HEK293T (cell line): ENCODE data around the gene RNF38.

Source experiments
- CTCF ChIA-PET: fragments of 350-600 bp; formaldehyde crosslinking; extraction: SDS; loops from one replicate; lab custom pipeline; 2021; ENCODE audit warnings: antibody characterized with exemption, inconsistent platforms; lab: Yijun Ruan, JAX
- POLR2A ChIA-PET: fragments of 350-600 bp; formaldehyde crosslinking; extraction: SDS; loops from one replicate; lab custom pipeline; 2020; ENCODE audit warnings: antibody characterized with exemption, inconsistent platforms; lab: Yijun Ruan, JAX
- DNase-seq: peaks from one replicate; pipeline ENCODE4 v3.0.0; 2012; ENCODE audit warnings: mixed read lengths; ENCODE audit errors: extremely low spot score
- ARNT ChIP-seq: fragments of 450-650 bp; IDR thresholded peaks from 2 replicates; pipeline ENCODE4 v1.6.1; 2017; ENCODE audit warnings: mild to moderate bottlenecking
- BHLHE40 ChIP-seq: fragments of 450-650 bp; IDR thresholded peaks from 2 replicates; pipeline ENCODE4 v1.6.1; 2016; ENCODE audit warnings: mild to moderate bottlenecking, moderate library complexity, borderline replicate concordance
- CTBP1 ChIP-seq: fragments of 450-650 bp; IDR thresholded peaks from 2 replicates; pipeline ENCODE4 v1.6.1; 2016; ENCODE audit warnings: borderline replicate concordance
- ELF4 ChIP-seq: fragments of 450-650 bp; IDR thresholded peaks from 2 replicates; pipeline ENCODE4 v1.6.1; 2017; ENCODE audit warnings: antibody characterized with exemption
- FOXA1 ChIP-seq: fragments of 450-650 bp; IDR thresholded peaks from 2 replicates; pipeline ENCODE4 v1.6.1; 2016; ENCODE audit warnings: mild to moderate bottlenecking
- FOXK2 ChIP-seq: fragments of 450-650 bp; IDR thresholded peaks from 2 replicates; pipeline ENCODE4 v1.6.1; 2016; ENCODE audit warnings: mild to moderate bottlenecking
- FOXM1 ChIP-seq: fragments of 450-650 bp; IDR thresholded peaks from 2 replicates; pipeline ENCODE4 v1.6.1; 2017; ENCODE audit warnings: mild to moderate bottlenecking, borderline replicate concordance
- HDGF ChIP-seq: fragments of 450-650 bp; IDR thresholded peaks from 2 replicates; pipeline ENCODE4 v1.6.1; 2017; ENCODE audit warnings: antibody characterized with exemption, borderline replicate concordance
- L3MBTL2 ChIP-seq: fragments of 450-650 bp; conservative IDR thresholded peaks from 2 replicates; pipeline ENCODE4 v1.6.1; 2016; ENCODE audit warnings: mild to moderate bottlenecking
- LEF1 ChIP-seq: fragments of 450-650 bp; IDR thresholded peaks from 2 replicates; pipeline ENCODE4 v1.6.1; 2017; ENCODE audit warnings: mild to moderate bottlenecking, borderline replicate concordance
- NFRKB ChIP-seq: fragments of 450-650 bp; IDR thresholded peaks from 2 replicates; pipeline ENCODE4 v1.6.1; 2016; ENCODE audit warnings: mild to moderate bottlenecking, moderate library complexity
- SP1 ChIP-seq: fragments of 450-650 bp; IDR thresholded peaks from 2 replicates; pipeline ENCODE4 v1.6.1; 2017
- SUZ12 ChIP-seq: fragments of 450-650 bp; IDR thresholded peaks from 2 replicates; pipeline ENCODE4 v1.6.1; 2016; ENCODE audit warnings: mild to moderate bottlenecking
- TARDBP ChIP-seq: fragments of 450-650 bp; IDR thresholded peaks from 2 replicates; pipeline ENCODE4 v1.6.1; 2016
- ZNF384 ChIP-seq: fragments of 450-650 bp; IDR thresholded peaks from 2 replicates; pipeline ENCODE4 v1.6.1; 2016
- TF ChIP-seq, protein P1 (sequence below): fragments of 450-650 bp; IDR thresholded peaks from 2 replicates; pipeline ENCODE4 v1.6.1; 2016

The RNF38 gene

DNA sequence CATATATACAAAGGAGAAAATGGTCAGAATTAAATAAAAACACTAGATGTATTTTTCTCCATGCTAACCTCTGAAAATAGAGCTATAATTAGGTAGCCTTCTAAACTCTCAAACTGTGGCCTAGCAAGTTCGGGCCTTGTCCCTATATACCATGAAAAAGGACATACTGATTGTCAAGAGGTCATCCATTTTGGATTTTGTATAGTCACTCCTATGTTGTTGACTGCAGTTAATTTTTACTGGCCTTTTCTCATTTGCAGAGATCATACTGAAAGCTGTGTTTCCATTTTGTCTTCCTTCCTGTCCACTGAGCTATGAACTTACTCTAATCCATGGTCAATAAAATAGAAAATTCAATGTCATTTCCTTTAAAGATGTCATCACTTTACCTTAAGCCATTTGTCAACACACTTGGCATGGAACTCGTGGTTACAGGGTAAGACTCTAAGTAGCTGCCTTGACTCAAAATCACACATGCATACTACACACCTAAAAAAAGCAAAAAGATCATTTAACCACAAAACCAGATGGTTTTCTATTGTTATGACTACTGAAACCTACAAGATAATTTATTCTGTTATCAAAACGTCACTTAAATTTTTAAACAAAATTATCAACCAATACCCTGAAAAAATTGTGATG lies 58.0 kb downstream of the RNF38 start:
- POLR2A ChIA-PET: no interaction called here
- TF ChIP-seq CTBP1: no peak
- no peak for TF ChIP-seq BHLHE40
- TF ChIP-seq FOXM1: no peak
- no peak for TF ChIP-seq FOXA1
- TF ChIP-seq, protein P1, sequence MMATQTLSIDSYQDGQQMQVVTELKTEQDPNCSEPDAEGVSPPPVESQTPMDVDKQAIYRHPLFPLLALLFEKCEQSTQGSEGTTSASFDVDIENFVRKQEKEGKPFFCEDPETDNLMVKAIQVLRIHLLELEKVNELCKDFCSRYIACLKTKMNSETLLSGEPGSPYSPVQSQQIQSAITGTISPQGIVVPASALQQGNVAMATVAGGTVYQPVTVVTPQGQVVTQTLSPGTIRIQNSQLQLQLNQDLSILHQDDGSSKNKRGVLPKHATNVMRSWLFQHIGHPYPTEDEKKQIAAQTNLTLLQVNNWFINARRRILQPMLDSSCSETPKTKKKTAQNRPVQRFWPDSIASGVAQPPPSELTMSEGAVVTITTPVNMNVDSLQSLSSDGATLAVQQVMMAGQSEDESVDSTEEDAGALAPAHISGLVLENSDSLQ: no peak
- TF ChIP-seq SP1: no peak
- TF ChIP-seq LEF1: no peak
- no peak for TF ChIP-seq ZNF384
- TF ChIP-seq ELF4: no peak
- TF ChIP-seq ARNT: no peak
- no peak for DNase-seq
- CTCF ChIA-PET: no interaction called here

- POLR2A ChIA-PET: no interaction called here
- CTCF ChIA-PET: interaction anchor here (1.6 kb wide), 1 partner anchor 9 kb away, joined by 3 read pairs; no protein-coding TSS in a partner anchor
- TF ChIP-seq HDGF (no peak), SUZ12 (no peak), BHLHE40 (no peak), CTBP1 (no peak), LEF1 (no peak), FOXK2 (no peak), ELF4 (no peak), FOXM1 (no peak), ARNT (no peak), ZNF384 (no peak), SP1 (no peak), FOXA1 (no peak), L3MBTL2 (no peak), TARDBP (no peak)
- TF ChIP-seq, protein P1: no peak
- no peak for DNase-seq
Observed at GRCh38 chr9:36337865-36338264, 62.2 kb downstream of the RNF38 start.

DNA sequence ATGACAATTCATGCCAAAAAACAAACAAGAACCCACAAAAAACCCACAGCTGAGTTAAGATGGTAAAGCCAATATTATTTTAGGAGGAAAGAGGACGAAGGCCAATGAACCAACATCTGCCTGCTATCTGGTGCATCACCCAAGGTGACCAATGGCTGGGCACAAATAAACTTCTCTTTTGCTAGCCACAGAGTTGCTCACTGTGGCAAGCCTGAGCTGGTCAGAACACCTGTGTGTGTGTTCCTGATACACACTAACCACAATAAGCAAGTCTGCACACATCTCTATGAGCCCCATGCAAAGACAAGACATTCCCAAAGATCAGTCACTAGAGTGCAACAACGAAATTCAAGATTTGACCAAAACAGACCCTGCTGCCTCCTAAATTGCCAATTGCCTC lies 63.1 kb downstream of the RNF38 start:
- ChIA-PET CTCF (interaction anchor here (1.6 kb wide), 1 partner anchor 8 kb away, joined by 3 read pairs; no protein-coding TSS in a partner anchor), POLR2A (interaction anchor here (0.8 kb wide), 1 partner anchor 79 kb away, joined by 3 read pairs; the partner anchor contains the start of gene GNE)
- TF ChIP-seq LEF1 (no peak), ELF4 (no peak), CTBP1 (no peak), TARDBP (no peak), FOXA1 (no peak), SP1 (no peak), FOXM1 (no peak), ARNT (no peak), BHLHE40 (no peak), HDGF (no peak), NFRKB (no peak), L3MBTL2 (no peak)
- TF ChIP-seq, protein P1: no peak
- DNase-seq: no peak

GRCh38 chr9:36336131-36336907 lies 63.8 kb downstream of the RNF38 start:
- TF ChIP-seq FOXA1: no peak
- TF ChIP-seq TARDBP: no peak
- no peak for TF ChIP-seq HDGF
- TF ChIP-seq L3MBTL2: no peak
- no peak for TF ChIP-seq CTBP1
- no peak for TF ChIP-seq FOXK2
- TF ChIP-seq SP1: no peak
- no peak for TF ChIP-seq ARNT
- no peak for TF ChIP-seq ELF4
- no peak for TF ChIP-seq ZNF384
- TF ChIP-seq, protein P1: no peak
- no peak for TF ChIP-seq LEF1
- TF ChIP-seq FOXM1: no peak
- no peak for TF ChIP-seq BHLHE40
- no peak for TF ChIP-seq NFRKB
- no peak for TF ChIP-seq SUZ12
- ChIA-PET CTCF (interaction anchor here (0.6 to 1.6 kb wide), 3 partner anchors 8 to 234 kb away, joined by 3 to 6 read pairs (median 3); no protein-coding TSS in a partner anchor), POLR2A (interaction anchor here (0.8 kb wide), 1 partner anchor 78 kb away, joined by 3 read pairs; the partner anchor contains the start of gene GNE)
- DNase-seq: no peak

DNA sequence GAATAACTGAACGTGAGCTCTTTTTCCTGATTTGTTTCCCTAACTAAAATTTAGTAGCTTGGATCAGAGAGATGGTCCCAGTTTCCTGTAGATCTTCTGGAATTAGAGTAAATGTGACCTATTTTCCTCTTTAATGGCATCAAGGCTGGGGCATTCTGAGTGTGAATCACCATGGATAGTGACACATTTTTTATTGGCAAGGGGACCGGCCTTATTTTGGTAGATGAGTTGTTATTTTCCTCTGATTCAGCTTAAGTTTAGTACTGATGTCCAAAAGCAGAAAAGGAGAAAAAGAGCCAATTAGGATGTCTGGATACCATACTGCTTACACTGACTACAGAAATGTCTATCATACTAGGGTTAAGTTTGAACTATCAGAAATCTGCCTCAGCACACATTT lies 68.1 kb downstream of the RNF38 start:
- ChIA-PET POLR2A (interaction anchor here (1.0 kb wide), 1 partner anchor 73 kb away, joined by 5 read pairs; the partner anchor contains the start of gene GNE), CTCF (interaction anchor here (0.6 kb wide), 1 partner anchor 19 kb away, joined by 3 read pairs; no protein-coding TSS in a partner anchor)
- TF ChIP-seq BHLHE40: no peak
- TF ChIP-seq, protein P1: no peak
- no peak for TF ChIP-seq FOXK2
- TF ChIP-seq SUZ12: no peak
- TF ChIP-seq ARNT: no peak
- no peak for TF ChIP-seq L3MBTL2
- no peak for TF ChIP-seq ZNF384
- TF ChIP-seq FOXM1: no peak
- TF ChIP-seq TARDBP: no peak
- TF ChIP-seq ELF4: no peak
- no peak for TF ChIP-seq CTBP1
- TF ChIP-seq FOXA1: no peak
- DNase-seq: no peak
